Measurements from ENCODE around the gene MATN4. TPM values are rescaled to one million over a fixed set of nuclear protein-coding genes. Genes with fewer than 3 reads are reported as not detected.

The MATN4 gene
- total and polyA plus RNA-seq, 2 of the 13 experiments (the other 11 are each of a cell fraction or from before 2014, with no cell fraction given): not detected

DNA sequence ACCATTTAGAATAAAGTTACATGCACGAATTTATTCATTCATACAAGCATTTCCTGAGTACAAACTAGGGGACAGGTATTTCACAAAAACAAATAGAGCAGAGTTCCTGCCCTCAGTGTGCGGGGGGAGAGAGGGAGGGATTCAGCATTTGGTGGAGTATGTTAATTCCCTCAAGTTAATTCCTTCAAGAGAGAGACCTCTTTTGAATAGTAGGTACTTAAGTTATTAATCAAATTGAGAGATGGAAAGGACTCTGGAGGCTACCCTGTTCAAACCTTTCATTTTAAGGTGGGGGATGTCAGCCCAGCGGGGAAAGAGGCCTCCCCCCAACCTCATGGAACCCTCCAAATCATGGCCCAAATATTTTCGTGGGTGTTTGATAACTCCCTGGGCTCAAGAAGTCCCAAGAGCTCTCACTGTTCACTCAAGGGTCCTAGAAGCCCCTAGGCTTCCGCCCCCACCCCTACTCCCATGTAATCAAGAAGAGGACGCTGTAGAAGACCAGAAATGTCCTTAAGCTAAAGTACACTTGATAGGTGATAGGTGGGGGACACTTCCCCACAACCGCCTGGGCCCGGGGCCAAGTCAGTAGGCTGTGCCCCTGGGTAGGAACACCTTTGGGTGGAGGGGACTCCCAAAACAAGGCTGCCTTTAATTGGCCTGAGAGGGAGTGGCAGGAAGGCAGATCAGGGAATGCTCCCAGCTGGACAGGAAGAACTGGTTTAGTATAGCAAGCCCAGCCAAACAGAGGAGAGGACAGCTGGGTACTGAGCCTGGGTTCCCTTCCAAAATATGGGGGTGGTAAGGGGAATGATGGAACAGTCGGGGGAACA lies 37.2 kb upstream of the MATN4 start (continued):
- 0 out of 2 replicates have a peak, but pooled peaks have one; percentile 9 for TF ChIP-seq NFYC (CRISPR knock-in tag; IDR thresholded peaks at IDR 0.05)
- no peak for TF ChIP-seq ZNF547 (CRISPR knock-in tag; IDR thresholded peaks at IDR 0.05)
- TF ChIP-seq ZNF782 (CRISPR knock-in tag; IDR thresholded peaks at IDR 0.05; ENCODE audit: borderline replicate concordance): no peak
- TF ChIP-seq, protein P1, sequence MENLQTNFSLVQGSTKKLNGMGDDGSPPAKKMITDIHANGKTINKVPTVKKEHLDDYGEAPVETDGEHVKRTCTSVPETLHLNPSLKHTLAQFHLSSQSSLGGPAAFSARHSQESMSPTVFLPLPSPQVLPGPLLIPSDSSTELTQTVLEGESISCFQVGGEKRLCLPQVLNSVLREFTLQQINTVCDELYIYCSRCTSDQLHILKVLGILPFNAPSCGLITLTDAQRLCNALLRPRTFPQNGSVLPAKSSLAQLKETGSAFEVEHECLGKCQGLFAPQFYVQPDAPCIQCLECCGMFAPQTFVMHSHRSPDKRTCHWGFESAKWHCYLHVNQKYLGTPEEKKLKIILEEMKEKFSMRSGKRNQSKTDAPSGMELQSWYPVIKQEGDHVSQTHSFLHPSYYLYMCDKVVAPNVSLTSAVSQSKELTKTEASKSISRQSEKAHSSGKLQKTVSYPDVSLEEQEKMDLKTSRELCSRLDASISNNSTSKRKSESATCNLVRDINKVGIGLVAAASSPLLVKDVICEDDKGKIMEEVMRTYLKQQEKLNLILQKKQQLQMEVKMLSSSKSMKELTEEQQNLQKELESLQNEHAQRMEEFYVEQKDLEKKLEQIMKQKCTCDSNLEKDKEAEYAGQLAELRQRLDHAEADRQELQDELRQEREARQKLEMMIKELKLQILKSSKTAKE (CRISPR knock-in tag; IDR thresholded peaks at IDR 0.05; ENCODE audit: borderline replicate concordance): no peak
- no peak for TF ChIP-seq ZNF34 (CRISPR knock-in tag; IDR thresholded peaks at IDR 0.05; ENCODE audit: borderline replicate concordance)
- TF ChIP-seq SNAI1 (CRISPR knock-in tag; IDR thresholded peaks at IDR 0.05; ENCODE audit: borderline replicate concordance): no peak
- no peak for TF ChIP-seq ZNF225 (CRISPR knock-in tag; IDR thresholded peaks at IDR 0.05)
- TF ChIP-seq CREM (IDR thresholded peaks at IDR 0.05): 0 out of 2 replicates have a peak, but pooled peaks have one; percentile 32
- TF ChIP-seq CREM (CRISPR knock-in tag; IDR thresholded peaks at IDR 0.05): no peak
- TF ChIP-seq, protein P2, sequence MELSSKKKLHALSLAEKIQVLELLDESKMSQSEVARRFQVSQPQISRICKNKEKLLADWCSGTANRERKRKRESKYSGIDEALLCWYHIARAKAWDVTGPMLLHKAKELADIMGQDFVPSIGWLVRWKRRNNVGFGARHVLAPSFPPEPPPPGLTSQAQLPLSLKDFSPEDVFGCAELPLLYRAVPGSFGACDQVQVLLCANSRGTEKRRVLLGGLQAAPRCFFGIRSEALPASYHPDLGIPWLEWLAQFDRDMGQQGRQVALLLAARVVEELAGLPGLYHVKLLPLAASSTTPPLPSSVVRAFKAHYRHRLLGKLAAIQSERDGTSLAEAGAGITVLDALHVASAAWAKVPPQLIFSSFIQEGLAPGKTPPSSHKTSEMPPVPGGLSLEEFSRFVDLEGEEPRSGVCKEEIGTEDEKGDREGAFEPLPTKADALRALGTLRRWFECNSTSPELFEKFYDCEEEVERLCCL (CRISPR knock-in tag; IDR thresholded peaks at IDR 0.05; ENCODE audit: borderline replicate concordance): no peak
- no peak for TF ChIP-seq KDM6A (CRISPR knock-in tag; IDR thresholded peaks at IDR 0.05; ENCODE audit: low read depth)
- no peak for TF ChIP-seq ATF7-NPFF (CRISPR knock-in tag; IDR thresholded peaks at IDR 0.05; ENCODE audit: low read depth)
- no peak for TF ChIP-seq ZKSCAN1 (IDR thresholded peaks at IDR 0.05; ENCODE audit: low read length)
- TF ChIP-seq, protein P3, sequence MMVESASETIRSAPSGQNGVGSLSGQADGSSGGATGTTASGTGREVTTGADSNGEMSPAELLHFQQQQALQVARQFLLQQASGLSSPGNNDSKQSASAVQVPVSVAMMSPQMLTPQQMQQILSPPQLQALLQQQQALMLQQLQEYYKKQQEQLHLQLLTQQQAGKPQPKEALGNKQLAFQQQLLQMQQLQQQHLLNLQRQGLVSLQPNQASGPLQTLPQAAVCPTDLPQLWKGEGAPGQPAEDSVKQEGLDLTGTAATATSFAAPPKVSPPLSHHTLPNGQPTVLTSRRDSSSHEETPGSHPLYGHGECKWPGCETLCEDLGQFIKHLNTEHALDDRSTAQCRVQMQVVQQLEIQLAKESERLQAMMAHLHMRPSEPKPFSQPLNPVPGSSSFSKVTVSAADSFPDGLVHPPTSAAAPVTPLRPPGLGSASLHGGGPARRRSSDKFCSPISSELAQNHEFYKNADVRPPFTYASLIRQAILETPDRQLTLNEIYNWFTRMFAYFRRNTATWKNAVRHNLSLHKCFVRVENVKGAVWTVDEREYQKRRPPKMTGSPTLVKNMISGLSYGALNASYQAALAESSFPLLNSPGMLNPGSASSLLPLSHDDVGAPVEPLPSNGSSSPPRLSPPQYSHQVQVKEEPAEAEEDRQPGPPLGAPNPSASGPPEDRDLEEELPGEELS (CRISPR knock-in tag; IDR thresholded peaks at IDR 0.05): peak; percentile 47
- no peak for TF ChIP-seq ZNF101 (CRISPR knock-in tag; IDR thresholded peaks at IDR 0.05; ENCODE audit: borderline replicate concordance, low read depth)
- TF ChIP-seq GPN1 (CRISPR knock-in tag; IDR thresholded peaks at IDR 0.05; ENCODE audit: borderline replicate concordance): no peak
- TF ChIP-seq RBFOX2 (IDR thresholded peaks at IDR 0.05; ENCODE audit: low read depth, low read length): no peak
- TF ChIP-seq, protein P4, sequence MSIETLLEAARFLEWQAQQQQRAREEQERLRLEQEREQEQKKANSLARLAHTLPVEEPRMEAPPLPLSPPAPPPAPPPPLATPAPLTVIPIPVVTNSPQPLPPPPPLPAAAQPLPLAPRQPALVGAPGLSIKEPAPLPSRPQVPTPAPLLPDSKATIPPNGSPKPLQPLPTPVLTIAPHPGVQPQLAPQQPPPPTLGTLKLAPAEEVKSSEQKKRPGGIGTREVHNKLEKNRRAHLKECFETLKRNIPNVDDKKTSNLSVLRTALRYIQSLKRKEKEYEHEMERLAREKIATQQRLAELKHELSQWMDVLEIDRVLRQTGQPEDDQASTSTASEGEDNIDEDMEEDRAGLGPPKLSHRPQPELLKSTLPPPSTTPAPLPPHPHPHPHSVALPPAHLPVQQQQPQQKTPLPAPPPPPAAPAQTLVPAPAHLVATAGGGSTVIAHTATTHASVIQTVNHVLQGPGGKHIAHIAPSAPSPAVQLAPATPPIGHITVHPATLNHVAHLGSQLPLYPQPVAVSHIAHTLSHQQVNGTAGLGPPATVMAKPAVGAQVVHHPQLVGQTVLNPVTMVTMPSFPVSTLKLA (IDR thresholded peaks at IDR 0.05): no peak
- TF ChIP-seq AHR (CRISPR knock-in tag; IDR thresholded peaks at IDR 0.05): no peak
- TF ChIP-seq, protein P5, sequence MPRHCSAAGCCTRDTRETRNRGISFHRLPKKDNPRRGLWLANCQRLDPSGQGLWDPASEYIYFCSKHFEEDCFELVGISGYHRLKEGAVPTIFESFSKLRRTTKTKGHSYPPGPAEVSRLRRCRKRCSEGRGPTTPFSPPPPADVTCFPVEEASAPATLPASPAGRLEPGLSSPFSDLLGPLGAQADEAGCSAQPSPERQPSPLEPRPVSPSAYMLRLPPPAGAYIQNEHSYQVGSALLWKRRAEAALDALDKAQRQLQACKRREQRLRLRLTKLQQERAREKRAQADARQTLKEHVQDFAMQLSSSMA (CRISPR knock-in tag; IDR thresholded peaks at IDR 0.05): 0 out of 2 replicates have a peak, but pooled peaks have one; percentile 39
- TF ChIP-seq, protein P6, sequence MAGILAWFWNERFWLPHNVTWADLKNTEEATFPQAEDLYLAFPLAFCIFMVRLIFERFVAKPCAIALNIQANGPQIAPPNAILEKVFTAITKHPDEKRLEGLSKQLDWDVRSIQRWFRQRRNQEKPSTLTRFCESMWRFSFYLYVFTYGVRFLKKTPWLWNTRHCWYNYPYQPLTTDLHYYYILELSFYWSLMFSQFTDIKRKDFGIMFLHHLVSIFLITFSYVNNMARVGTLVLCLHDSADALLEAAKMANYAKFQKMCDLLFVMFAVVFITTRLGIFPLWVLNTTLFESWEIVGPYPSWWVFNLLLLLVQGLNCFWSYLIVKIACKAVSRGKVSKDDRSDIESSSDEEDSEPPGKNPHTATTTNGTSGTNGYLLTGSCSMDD (CRISPR knock-in tag; IDR thresholded peaks at IDR 0.05): no peak
